KG1 (cell line): ENCODE measurements around the gene ZNF695.
A peak's percentile ranks its signal among the peaks of the same experiment; 100 is the strongest.
"Not testable (repeated sequence)": the region's sequence is repeated elsewhere in the genome, so short reads cannot be mapped to it uniquely, and the experiment has no call there.

Source experiments
- DNase-seq: peaks from one replicate; lab custom pipeline; 2025; lab: John Stamatoyannopoulos, UW

ZNF695 gene

GRCh38 chr1:247007511-247008405 lies at the start of gene ZNF695:
TSS of gene ZNF695 (minus strand) at chr1:247008057. CDS start at chr1:247007908, 149 bp downstream.
- peak; percentile 88 for DNase-seq

GRCh38 chr1:247056071-247056470 lies 48.2 kb upstream of the ZNF695 start:
- DNase-seq, result no peak

- DNase-seq, result peak; percentile 28
Observed at GRCh38 chr1:247054992-247055415, 47.1 kb upstream of the ZNF695 start.

GRCh38 chr1:247047702-247048101 lies 39.8 kb upstream of the ZNF695 start:
- DNase-seq, result no peak

- DNase-seq, result no peak
Observed at GRCh38 chr1:247047260-247047659, 39.4 kb upstream of the ZNF695 start.

GRCh38 chr1:247043406-247043805 lies 35.5 kb upstream of the ZNF695 start:
- DNase-seq, result no peak

GRCh38 chr1:247037511-247038320 lies 29.9 kb upstream of the ZNF695 start:
- DNase-seq, result no peak

GRCh38 chr1:247032306-247032705 lies 24.4 kb upstream of the ZNF695 start:
- not testable (repeated sequence) for DNase-seq

- DNase-seq, result not testable (repeated sequence)
Observed at GRCh38 chr1:247024658-247025057, 16.8 kb upstream of the ZNF695 start.

GRCh38 chr1:247013391-247013790 lies 5.5 kb upstream of the ZNF695 start:
- DNase-seq, result no peak

- DNase-seq, result no peak
Observed at GRCh38 chr1:247008406-247008799, 546 bp upstream of the ZNF695 start.

GRCh38 chr1:247004081-247004480 lies 3.8 kb downstream of the ZNF695 start:
- DNase-seq, result not testable (repeated sequence)

GRCh38 chr1:246989901-246990300 lies 18.0 kb downstream of the ZNF695 start:
- DNase-seq, result no peak

- no peak for DNase-seq
Observed at GRCh38 chr1:246988316-246988715, 19.5 kb downstream of the ZNF695 start.

- DNase-seq, result no peak
Observed at GRCh38 chr1:246987083-246987690, 20.7 kb downstream of the ZNF695 start.

- no peak for DNase-seq
Observed at GRCh38 chr1:246978785-246979184, 29.1 kb downstream of the ZNF695 start.

- DNase-seq, result no peak
Observed at GRCh38 chr1:246978281-246978680, 29.6 kb downstream of the ZNF695 start.

GRCh38 chr1:246971969-246972368 lies 35.9 kb downstream of the ZNF695 start:
- DNase-seq, result no peak

- DNase-seq, result peak; percentile 51
Observed at GRCh38 chr1:246971090-246971721, 36.7 kb downstream of the ZNF695 start.

- DNase-seq, result no peak
Observed at GRCh38 chr1:246969621-246970020, 38.2 kb downstream of the ZNF695 start.

- DNase-seq, result no peak
Observed at GRCh38 chr1:246966502-246966901, 41.4 kb downstream of the ZNF695 start.
